ENCODE results near the gene RNF144B.
"Not testable (repeated sequence)": the region's sequence is repeated elsewhere in the genome, so short reads cannot be mapped to it uniquely, and the experiment has no call there.

Gene RNF144B

DNA sequence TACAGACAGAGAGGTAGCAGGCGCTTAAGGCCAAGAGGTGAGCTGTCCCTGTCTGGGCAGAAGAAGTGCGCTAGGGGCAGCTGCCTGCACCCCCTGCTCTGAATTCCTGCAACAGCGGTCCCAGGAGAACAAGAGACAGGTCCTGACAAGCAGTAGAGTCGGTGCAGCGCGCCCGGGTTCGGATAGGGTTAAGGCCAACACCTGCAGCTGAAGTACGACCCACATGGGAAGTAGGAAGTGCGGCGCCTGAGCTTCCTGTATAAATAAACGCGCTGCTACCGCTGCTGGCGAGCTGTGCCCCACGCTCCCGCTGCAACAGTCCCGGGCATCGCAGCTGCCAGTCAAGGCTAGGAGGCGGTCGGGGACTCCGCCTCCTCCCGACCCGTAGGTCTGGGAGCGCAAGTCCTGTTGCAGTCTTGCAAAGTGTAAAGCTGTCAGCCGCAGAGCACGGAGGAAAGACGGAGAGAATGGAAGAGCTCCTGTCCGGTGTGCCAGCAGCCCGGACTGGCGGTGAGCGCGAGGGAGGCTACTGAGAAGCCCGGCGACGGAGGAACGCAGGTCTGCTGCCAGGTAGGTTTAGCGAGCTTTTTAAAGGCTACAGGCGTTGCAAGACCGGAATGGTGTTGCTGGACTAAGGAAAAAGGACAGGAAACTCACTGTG is at the start of gene RNF144B:
Gene RNF144B, plus strand, starts transcription at position 290 of the 661 bp plus-strand sequence. CDS start 12,185 bp downstream, outside the sequence.
- peak; percentile 72 for DNase-seq

DNA sequence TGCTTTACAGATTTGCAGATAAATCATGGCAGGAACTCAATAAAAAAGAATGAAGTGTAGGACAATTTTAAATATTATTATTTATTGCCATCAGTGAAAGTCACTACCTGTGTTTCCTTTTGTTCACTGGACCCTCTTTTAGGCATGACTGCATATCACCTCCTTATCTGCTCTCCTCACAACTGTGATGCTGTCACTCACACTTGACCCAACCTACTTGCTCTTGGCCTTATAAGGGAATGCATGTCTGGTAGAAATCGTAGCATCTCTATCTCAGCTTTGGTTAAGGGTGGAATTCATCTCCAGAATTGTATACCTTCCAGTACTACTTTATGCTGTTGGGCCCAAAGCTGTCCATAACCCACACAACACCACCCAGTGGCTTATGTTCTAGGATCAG is 47.6 kb upstream of the RNF144B start:
- no peak for DNase-seq

DNA sequence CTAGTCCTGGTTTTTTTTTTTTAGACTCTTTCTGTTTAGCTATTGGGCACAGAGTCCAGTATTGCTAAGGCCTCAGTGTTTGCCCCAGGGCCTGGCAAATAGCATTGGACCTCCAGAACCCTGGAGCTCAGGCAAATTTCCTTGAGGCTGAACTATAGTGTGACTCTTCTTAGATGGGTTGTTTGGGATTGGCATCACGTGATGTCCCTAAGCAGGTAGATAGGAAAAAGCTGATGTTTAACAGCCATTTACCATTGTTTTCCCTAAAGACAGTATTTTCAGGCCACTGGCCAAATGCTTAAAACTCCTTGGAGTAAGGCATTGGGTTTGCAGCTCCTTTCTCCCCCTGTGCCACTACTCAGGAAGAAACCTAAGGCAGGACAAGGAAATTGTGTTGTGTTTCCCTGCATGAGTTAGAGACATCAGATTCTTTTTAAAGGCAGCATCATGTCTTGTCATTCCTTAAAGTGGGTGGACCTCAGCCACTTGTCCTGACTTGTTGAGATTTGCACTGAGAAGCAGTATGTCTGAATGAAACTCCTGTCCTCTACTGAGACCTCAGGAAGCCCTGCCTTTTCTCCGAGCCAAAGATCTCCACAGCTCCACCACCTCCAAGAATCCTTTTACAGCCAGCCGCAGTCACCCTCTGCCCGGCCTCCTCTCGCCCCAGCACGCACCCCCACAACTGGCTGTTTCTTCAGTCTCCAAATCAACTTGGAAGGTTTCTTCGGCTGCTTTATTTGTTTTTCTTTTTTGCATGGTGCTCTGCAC is 46.2 kb upstream of the RNF144B start:
- DNase-seq = no peak

DNA sequence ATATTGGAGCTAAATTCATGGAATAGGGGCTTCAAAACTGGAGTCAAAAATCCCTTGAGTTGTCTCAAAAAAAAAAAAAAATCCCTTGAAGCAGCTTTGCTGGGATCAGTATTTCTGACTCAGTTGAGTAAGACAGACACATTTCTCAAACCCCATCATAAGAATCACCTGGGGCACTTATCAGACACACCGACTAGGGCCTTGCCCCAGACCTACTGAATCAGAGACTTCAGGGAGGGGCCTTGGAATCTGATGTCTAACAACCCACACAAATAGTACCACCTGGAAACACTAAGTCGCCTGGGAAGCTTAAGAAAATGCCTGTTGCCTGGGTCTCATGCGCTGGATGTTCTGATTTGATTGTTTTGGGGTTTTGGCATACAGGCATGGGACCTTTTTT is 44.9 kb upstream of the RNF144B start:
- DNase-seq = no peak

DNA sequence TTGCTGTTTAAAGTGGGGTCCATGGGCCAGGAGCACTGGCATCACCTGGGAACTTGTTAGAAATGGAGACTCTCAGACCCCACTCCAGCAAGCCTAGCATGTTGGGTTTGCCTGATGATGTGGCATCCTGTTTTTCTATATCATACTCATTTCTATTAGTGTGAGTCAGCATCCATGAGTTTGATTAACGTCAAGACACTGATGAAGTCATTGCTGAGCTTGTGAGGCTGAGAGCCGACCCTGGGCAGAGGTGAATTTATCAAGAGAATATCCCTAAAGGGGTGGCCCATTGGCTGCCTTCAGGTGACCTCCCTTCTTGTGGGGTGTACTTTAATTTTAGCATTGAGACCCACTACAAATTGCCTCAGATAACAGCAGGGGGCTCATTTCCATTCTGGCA is 43.4 kb upstream of the RNF144B start:
- DNase-seq = peak; percentile 39

DNA sequence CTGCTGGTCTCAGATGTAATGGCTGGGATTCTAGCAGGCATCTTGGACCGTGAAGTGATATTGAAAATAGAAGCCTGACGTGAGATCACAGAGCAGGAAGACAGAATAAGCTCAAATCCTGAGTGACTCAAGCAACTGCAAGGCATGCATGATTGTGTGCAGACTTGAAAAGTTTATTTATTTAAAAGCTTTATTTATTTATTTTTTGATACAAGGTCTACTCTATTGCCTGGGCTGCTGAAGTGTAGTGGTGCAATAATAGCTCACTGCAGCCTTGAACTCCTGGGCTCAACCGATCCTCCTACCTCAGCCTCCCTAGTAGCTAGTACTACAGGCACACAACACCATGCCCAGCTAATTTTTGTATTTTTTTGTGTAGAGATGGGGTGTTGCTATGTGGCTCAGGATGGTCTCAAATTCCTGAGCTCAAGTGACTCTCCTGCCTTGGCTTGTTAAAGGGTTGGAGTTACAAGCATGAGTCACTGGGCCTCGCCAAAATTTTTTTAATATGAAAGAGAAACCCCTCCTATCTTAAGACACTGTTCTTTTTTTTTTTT is 40.1 kb upstream of the RNF144B start:
- no peak for DNase-seq

DNA sequence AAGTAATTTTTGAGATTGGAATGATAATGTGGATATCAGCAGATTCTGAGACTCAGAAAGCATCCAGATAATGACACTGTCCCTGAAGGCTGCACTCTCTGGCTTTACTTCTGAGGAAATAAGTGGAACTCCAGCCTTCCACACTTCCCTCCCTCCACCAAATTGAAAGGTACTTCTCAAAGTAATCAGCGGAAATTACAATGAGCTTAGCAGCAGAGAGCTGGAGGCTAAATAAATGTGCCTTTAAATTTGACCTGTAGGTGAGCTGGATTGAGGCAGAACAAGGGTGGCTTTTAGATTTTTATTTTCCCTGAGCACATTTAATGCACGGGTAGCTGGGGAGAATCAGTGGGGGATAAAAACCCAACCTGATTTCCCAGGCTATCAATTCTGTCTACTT is 39.3 kb upstream of the RNF144B start:
- DNase-seq = no peak

DNA sequence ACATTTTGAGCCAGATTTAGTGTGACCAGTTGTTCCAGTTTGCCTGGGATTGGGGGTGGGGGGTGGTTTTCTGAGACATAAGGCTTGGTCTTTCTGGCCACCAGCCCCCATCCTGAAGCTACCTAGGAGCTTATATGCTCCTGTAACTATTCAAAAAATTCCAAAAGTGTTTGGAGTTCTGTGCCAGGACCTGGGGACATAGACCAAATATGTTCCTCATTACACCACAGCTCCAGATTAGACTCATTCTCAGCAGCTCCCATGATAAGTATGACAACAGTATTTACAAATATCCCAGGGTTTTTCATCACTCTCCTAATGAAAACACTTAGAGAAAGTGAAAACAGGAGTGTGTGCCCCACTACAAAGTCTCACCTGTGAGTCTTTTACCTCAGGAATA is 37.8 kb upstream of the RNF144B start:
- no peak for DNase-seq

DNA sequence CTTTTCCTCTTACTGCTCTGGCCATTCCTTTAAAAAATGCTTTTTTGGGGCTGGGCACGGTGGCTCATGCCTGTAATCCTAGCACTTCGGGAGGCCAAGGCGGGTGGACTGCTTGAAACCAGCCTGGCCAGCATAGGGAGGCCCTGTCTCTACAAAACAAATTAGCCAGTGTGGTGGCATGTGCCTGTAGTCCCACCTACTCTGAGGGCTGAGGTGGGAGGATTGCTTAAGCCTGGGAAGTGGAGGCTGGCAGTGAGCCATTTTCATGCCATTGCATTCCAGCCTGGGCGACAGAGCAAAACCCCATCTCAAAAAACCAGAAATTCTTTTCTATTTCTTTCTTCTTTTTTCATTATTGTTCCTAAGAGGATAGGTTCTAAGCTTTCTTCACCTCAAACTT is 36.9 kb upstream of the RNF144B start:
- DNase-seq = no peak

DNA sequence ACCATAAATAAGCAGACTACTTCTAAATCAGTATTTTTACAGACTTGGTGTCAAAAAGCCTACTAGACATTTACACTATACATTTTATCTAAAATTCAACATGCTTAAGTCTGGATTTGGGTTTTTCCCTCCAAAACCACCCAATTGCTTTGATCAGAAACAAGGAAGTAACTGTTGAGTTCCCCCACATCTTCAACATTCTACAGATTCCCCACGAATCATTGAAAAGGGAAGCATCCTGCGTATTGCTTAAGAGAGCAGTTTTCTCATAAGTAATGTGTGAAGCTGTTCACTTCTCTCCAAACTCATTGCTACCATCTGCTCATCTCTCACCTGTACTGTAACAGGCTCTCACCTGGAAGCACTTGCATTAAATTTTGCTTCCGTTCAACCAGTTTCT is 36.4 kb upstream of the RNF144B start:
- DNase-seq = no peak

DNA sequence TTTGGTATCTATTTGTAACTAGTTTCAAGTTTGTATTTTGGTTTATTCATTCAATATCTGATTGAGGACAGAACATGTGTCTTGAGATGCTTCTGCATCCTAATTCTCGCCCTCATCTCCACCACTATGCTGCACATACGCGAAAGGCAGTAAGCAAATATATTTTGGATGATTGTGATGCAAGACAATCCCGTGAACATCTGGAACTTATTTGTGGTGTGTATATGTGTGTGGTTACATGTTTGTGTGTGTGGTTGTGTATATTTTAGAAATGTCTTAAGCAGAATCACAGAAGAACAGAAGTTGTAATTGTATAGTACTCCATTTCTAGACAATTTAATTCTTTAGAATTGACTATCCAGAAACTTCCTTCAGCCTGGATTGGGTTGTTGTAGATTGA is 35.1 kb upstream of the RNF144B start:
- no peak for DNase-seq

DNA sequence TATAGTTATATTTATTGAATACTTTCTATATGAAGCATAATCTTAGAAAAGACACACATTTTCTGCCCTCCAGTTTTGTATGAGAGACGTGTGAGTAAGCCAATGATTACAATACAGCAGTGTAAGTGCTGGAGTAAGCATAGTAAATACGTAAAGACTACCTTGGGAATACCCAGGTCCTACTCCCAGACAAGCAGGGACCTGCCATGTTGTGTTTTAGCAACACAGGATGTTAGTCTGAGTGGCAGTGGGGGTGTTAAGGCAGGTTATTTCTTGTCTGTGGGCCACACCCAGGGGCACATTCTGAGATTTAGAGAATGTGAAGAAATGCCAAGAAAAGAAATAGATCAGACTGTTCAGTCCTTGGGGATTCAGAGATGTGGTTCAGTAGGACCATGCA is 34.3 kb upstream of the RNF144B start:
- DNase-seq = no peak

DNA sequence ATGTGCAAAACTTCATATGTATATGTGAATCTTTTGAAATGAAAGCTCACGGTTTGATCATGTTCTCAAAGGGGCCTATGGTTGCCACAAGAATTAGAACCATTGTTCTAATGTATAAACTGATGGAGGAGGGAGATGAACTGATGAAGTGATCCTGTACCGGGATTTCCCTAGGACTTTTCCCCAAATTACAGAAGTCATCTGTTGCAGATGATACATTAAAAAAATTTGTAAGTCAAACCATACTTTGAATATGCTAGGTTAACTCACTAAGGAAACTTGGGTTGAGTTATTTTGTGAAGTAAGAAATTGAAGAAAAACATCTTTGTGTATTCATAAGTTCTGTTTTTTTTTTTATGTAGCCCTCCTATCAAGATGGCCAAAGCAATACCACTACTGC is 33.9 kb upstream of the RNF144B start:
- DNase-seq = no peak

DNA sequence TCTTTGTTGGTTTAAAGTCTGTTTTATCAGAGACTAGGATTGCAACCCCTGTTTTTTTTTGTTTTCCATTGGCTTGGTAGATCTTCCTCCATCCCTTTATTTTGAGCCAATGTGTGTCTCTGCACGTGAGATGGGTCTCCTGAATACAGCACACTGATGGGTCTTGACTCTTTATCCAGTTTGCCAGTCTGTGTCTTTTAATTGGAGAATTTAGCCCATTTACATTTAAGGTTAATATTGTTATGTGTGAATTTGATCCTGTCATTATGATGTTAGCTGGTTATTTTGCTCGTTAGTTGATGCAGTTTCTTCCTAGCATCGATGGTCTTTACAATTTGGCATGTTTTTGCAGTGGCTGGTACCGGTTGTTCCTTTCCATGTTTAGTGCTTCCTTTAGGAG is 29.6 kb upstream of the RNF144B start:
- DNase-seq = not testable (repeated sequence)

DNA sequence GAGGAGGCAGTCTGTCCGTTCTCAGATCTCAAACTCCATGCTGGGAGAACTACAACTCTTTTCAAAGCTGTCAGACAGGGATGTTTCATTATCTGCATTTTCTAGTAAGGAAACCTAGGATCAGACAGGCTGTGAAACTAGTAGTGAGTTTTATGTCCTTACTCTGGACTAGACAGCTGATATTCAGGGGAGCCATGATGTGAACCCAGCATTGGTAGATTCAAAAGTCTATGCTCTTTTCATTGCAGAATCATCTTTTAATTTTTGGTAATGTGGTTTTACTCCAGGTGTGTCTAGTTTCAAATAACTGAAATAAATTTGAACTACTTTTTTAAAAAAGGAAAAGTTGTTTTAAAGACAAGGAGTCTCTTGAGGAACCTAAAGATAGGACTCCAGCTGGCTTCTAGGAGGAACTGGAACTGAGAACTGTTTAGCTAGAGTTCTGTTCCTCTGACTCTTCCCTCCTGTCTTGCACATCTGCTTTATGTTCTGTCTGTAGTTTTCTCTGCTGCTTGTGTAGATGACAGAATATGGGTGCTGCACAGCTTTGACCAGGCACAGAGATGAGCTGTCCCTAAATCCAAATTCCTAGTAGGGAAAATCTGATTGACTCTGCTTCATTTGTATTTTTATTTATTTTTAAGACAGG is 27.8 kb upstream of the RNF144B start:
- no peak for DNase-seq

DNA sequence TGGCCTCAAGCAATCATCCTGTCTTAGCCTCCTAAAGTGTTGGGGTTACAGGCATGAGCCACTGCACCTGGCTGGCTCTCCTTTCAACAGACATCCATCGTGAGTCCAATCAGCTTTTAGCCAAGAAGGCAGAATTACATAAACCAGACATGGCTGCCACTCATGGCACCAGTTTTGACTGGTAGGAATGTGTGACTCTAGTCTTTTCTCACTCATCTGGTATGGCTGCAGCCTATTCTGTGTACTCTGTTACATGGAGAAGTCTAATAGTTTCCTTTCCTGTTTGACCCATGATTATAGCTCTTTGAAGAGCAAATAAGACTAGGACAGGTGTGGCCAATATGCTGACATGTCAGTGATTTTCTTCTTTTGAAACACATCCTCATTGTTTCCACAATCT is 27.0 kb upstream of the RNF144B start:
- DNase-seq = no peak

DNA sequence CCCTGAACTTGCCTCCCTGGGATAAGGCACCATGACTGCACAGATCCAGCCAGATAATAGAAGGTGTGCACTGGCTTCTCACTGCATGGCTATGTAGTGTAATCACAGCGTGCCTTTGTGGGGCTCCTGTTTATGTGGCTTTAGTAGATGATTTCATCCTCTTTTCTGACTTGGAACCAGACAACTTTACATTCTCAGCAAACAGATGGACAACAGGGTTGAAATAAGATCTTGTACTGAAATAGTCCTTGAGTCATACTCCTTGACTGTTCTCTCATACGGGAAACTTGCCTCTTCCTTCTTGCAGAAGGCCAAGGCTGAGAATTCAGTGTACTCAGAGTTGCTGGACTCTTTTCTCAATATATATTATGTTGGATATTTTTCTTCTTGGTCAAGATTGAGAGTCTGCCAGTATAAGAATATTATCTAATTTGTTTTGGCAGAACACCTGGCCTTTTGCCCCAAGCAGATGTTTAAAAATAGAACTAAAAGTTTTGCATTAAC is 25.0 kb upstream of the RNF144B start:
- no peak for DNase-seq

DNA sequence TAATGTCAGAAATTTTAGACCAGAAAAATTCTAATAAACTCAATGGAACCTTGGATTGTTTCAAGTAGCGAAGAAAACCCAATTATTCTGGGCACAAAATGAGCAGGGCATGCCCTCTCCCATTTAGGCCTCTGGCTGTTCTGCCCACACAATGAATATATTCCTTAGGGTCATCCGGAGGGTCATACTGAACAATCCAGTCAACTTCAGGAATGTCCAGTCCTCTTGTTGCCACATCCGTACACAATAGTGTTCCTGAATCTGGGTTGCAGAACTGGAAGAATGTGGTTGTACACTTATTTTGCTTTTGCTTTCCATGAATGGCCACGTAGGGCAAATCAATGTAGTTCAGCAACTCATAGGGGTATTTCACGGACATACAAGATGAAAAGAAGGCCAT is 23.4 kb upstream of the RNF144B start:
- no peak for DNase-seq

DNA sequence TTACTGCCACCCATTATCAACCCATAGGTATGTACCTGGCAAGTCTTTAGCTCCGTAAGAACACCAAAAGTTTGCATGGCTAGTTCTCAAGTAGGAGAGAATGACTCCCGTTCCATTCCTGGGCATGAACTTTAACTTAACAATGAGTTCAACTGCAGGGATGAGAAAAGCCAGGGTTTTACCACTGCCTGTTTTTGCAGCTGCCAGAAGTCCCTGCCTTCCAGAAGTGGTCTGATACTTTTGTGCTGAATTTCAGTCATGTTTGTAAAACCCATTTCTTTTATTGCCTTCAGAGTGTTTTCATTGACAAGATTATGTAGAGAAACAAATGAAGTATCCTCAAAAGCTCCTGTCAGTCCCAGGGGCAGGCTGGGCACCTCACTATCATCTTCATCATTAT is 22.6 kb upstream of the RNF144B start:
- not testable (repeated sequence) for DNase-seq

DNA sequence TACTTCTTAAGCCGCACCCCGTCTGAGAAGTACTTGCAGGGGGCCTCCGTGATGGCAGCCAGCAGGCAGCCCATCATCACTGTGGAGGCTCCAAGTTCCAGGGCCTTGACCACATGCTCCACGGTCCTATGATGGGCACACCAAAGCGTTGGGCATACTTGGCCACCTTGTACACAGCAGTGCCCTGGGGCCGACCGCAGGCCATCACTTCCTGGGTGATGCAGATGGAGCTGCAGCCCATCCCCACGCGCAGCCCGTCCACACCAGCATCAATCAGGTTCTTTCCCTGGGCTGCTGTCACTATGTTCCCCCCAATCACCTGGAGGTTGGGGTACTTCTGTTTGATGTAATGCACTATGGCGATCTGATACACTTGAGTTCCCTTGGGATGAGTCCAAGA is 19.8 kb upstream of the RNF144B start:
- no peak for DNase-seq

DNA sequence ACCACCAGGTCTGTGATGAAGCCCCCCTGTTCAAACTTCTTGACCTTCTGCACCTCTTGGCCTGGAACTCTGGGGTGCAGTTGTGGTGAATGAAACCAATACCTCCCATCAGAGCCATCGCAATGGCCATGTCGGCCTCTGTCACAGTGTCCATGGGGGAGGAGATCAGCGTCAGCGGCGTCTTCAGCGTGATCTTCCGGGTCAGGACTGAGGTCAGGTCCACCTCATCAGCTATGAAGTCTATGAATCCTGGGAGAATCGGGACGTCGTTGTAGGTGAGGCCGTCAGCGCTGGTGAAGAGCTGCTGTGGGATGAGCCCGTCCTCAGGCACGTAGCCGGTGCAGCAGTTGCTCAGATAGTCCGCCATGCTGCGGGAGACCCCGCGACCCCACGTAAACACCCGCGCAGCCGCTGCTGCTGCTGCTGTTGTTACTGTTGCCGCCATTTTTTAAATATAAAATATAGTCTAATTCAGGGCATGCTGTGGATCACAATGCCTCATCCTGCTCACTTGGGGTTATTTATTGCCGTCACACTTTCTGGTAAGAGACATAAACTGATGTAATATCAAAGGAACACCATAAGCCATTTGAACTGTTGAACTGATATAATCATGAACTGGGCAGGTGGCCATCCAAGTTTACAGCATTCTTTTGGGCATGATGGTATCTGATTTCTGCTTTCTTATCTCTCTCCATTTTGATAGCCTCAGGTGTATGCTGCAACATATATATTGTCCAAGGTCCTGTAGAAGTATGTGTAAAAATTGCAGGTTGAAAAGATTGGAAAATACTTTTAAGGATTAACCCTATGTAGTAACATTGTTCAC is 18.7 kb upstream of the RNF144B start:
- no peak for DNase-seq

DNA sequence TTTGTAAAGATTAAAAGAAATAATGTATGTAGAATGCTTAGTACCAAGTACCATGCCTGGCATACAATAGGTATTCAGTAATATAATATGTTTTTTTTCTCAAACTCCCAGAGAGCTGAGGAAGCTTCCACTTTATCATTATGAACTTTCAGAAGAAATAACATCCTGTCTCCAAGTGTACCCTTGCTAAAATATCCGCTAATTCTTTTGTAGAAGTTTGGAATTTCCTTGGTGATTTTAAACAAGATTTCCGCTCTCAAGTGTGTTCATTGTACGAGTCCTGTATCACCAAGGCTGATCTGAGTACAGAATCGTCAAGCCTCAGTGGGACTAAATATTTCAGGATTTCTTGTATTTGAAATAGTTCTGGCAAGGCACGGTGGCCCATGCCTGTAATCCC is 16.1 kb upstream of the RNF144B start:
- no peak for DNase-seq

DNA sequence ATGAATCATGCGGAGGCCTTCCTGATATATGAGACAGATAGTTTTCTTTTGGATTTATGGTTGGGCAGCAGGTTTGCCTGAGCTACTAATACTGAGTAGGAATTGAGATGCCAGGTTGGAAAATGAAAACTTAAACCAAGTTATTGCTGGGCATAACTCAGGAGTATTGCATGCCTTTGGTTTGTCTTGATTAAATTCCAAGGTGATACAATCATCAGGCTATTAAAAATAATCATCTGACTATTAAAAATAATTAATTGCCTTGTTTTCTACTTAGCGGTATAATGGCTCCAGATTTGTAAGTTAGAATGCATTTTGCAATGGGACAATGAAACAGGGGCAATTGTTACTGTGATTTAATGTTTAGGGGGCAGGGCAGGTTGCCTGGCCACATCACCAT is 15.5 kb upstream of the RNF144B start:
- no peak for DNase-seq

Data from activated CD4-positive, alpha-beta T cell treated with anti-CD3 and anti-CD28 coated beads, Interleukin-10, Interleukin-2, amounts not matched to agents 100 ng/mL and 50 ng/mL, durations not matched to agents 16 hours and 8 hours (primary cell).